K562 (cell line): ENCODE results near the gene ZNF668. TPM values are rescaled to one million over a fixed set of nuclear protein-coding genes. Genes with fewer than 3 reads are reported as not detected.

Experiments used
- BCOR ChIP-seq: fragments of 450-650 bp; IDR thresholded peaks from 2 replicates; pipeline ENCODE4 v1.6.1; 2016
- CEBPG ChIP-seq, 3 experiments: fragments of 200-800 bp in 1 of 3; sonication (Bioruptor generic) in 1 of 3; sonication (generic) in 1 of 3; formaldehyde crosslinking in 1 of 3; IDR thresholded peaks in 2 of 3; conservative IDR thresholded peaks in 1 of 3; 2 replicates each; pipeline versions ENCODE4 v1.6.1 to v1.8.0; 2016 to 2022; ENCODE audit warnings: missing compliant biosample characterization in 2 of 3, missing genetic modification characterization in 2 of 3, mild to moderate bottlenecking in 1 of 3, missing genetic modification reagents in 1 of 3
- CTBP1 ChIP-seq: fragments of 450-650 bp; IDR thresholded peaks from 2 replicates; pipeline ENCODE4 v1.6.1; 2016; ENCODE audit warnings: borderline replicate concordance
- E2F1 ChIP-seq: sonication (generic); formaldehyde crosslinking; IDR thresholded peaks from 2 replicates; pipeline ENCODE4 v1.8.1; 2023; ENCODE audit warnings: mild to moderate bottlenecking, missing genetic modification reagents, moderate library complexity
- ERF ChIP-seq: fragments of 450-650 bp; formaldehyde crosslinking; IDR thresholded peaks from 2 replicates; pipeline ENCODE4 v1.4.0; 2020; ENCODE audit warnings: mild to moderate bottlenecking, mixed read lengths
- ETV5 ChIP-seq: sonication (generic); formaldehyde crosslinking; IDR thresholded peaks from 2 replicates; pipeline ENCODE4 v1.4.0; 2020; ENCODE audit warnings: low read depth, mild to moderate bottlenecking, missing genetic modification reagents
- FOXA3 ChIP-seq, 2 experiments: fragments of 450-650 bp in 1 of 2; sonication (generic) in 1 of 2; formaldehyde crosslinking; IDR thresholded peaks in 1 of 2; conservative IDR thresholded peaks in 1 of 2; 2 replicates each; pipeline versions ENCODE4 v1.4.0 to v1.8.0; 2020 to 2022; ENCODE audit warnings: mild to moderate bottlenecking in 2 of 2, missing genetic modification reagents in 1 of 2
- FOXK1 ChIP-seq: sonication (generic); formaldehyde crosslinking; IDR thresholded peaks from 2 replicates; pipeline ENCODE4 v1.8.0; 2022; ENCODE audit warnings: missing genetic modification reagents, mild to moderate bottlenecking, borderline replicate concordance
- JUN ChIP-seq, 2 experiments: sonication (generic) in 1 of 2; formaldehyde crosslinking in 1 of 2; IDR thresholded peaks; 2 replicates each; pipeline versions ENCODE4 v1.6.1 to v1.8.0; 2012 to 2022; ENCODE audit warnings: borderline replicate concordance in 2 of 2, mild to moderate bottlenecking in 2 of 2, improper control_type of control experiment in 1 of 2, low read depth in 1 of 2, low read length in 1 of 2, missing genetic modification reagents in 1 of 2
- KDM2B ChIP-seq: fragments of 250-450 bp; sonication (Bioruptor Pico); IDR thresholded peaks from 2 replicates; pipeline ENCODE4 v1.8.0; 2021; ENCODE audit warnings: mild to moderate bottlenecking, moderate library complexity
- KDM4B ChIP-seq, 2 experiments: fragments of 450-650 bp in 1 of 2; sonication (generic) in 1 of 2; IDR thresholded peaks; 2 replicates each; pipeline ENCODE4 v1.6.1; 2016 to 2017; ENCODE audit warnings: borderline replicate concordance in 2 of 2, antibody characterized with exemption in 1 of 2, low read depth in 1 of 2, mild to moderate bottlenecking in 1 of 2
- KHSRP ChIP-seq: fragments of 450-650 bp; IDR thresholded peaks from 2 replicates; pipeline ENCODE4 v1.6.1; 2017
- MYC ChIP-seq, 2 experiments: fragments of 250-450 bp in 1 of 2; sonication (Bioruptor Pico) in 1 of 2; IDR thresholded peaks; 2 replicates each; pipeline versions ENCODE4 v1.5.1 to v1.6.1; 2012 to 2021; ENCODE audit warnings: low read depth in 2 of 2, borderline replicate concordance in 1 of 2, improper control_type of control experiment in 1 of 2, low read length in 1 of 2, mild to moderate bottlenecking in 1 of 2, moderate library complexity in 1 of 2
- PPARD ChIP-seq: fragments of 250-450 bp; sonication (Bioruptor Pico); IDR thresholded peaks from 2 replicates; pipeline ENCODE4 v1.8.0; 2022; ENCODE audit warnings: inconsistent platforms, mild to moderate bottlenecking, moderate library complexity
- PYGO2 ChIP-seq: fragments of 450-650 bp; IDR thresholded peaks from 2 replicates; pipeline ENCODE4 v1.6.1; 2016; ENCODE audit warnings: mild to moderate bottlenecking, missing genetic modification characterization, moderate library complexity, missing compliant biosample characterization
- SIN3B ChIP-seq: fragments of 450-650 bp; IDR thresholded peaks from 2 replicates; pipeline ENCODE4 v1.6.1; 2017; ENCODE audit warnings: low read depth, mild to moderate bottlenecking, moderate library complexity
- SUPT5H ChIP-seq: fragments of 450-650 bp; IDR thresholded peaks from 2 replicates; pipeline ENCODE4 v1.6.1; 2016
- TCF7 ChIP-seq: sonication (generic); IDR thresholded peaks from 2 replicates; pipeline ENCODE4 v1.6.1; 2016; ENCODE audit warnings: antibody characterized with exemption, borderline replicate concordance
- TOE1 ChIP-seq, 2 experiments: fragments of 450-650 bp in 1 of 2; sonication (generic) in 1 of 2; formaldehyde crosslinking in 1 of 2; IDR thresholded peaks; 2 replicates each; pipeline versions ENCODE4 v1.7.1 to v1.8.0; 2016 to 2022; ENCODE audit warnings: borderline replicate concordance in 2 of 2, mild to moderate bottlenecking in 2 of 2, antibody characterized with exemption in 1 of 2, inconsistent platforms in 1 of 2, low read depth in 1 of 2, missing genetic modification reagents in 1 of 2, moderate library complexity in 1 of 2
- ZC3H11A ChIP-seq: IDR thresholded peaks from 2 replicates; pipeline ENCODE4 v1.6.1; 2012; ENCODE audit warnings: low read depth, low read length, improper control_type of control experiment
- ZC3H8 ChIP-seq: fragments of 450-650 bp; IDR thresholded peaks from 2 replicates; pipeline ENCODE4 v1.6.1; 2017
- polyA plus RNA-seq, 8 experiments: library from polyadenylated mRNA; depleted of rRNA in 4 of 8; stranded (reverse) in 5 of 8; unstranded in 3 of 8; fragments of >200 nt; fragmentation: Nextera tagmentation in 2 of 8; fragmentation: Illumina TruSeq in 1 of 8; extraction: Ambion mirVana in 2 of 8; extraction: Trizol in 1 of 8; gene quantifications; 2 replicates each; pipeline versions ENCODE4 v1.2.1 to v1.2.3, GENCODE V29; 2011 to 2014; ENCODE audit warnings: inconsistent platforms in 1 of 8, missing spikeins in 1 of 8
- total RNA-seq, 7 experiments: library from RNA; depleted of rRNA in 6 of 7; stranded (reverse); fragments of >200 nt in 6 of 7; fragmentation: Illumina TruSeq in 2 of 7; extraction: Trizol in 2 of 7; gene quantifications; 2 replicates each; pipeline versions ENCODE4 v1.2.1 to v1.2.3, GENCODE V29; 2011 to 2021; ENCODE audit warnings: low replicate concordance in 1 of 7
- TF ChIP-seq, protein P1 (sequence below), 2 experiments: fragments of 450-650 bp in 1 of 2; sonication (generic) in 1 of 2; formaldehyde crosslinking; conservative IDR thresholded peaks; 2 replicates each; pipeline versions ENCODE4 v1.4.0 to v1.8.1; 2020 to 2022; ENCODE audit warnings: mild to moderate bottlenecking in 1 of 2, missing genetic modification reagents in 1 of 2

ZNF668 gene
- total and polyA plus RNA-seq, 9 of the 15 experiments (the other 6 are each of a cell fraction or from before 2014, with no cell fraction given), result 0.04 to 15.3 (median 3.8) TPM; not detected in 1

DNA sequence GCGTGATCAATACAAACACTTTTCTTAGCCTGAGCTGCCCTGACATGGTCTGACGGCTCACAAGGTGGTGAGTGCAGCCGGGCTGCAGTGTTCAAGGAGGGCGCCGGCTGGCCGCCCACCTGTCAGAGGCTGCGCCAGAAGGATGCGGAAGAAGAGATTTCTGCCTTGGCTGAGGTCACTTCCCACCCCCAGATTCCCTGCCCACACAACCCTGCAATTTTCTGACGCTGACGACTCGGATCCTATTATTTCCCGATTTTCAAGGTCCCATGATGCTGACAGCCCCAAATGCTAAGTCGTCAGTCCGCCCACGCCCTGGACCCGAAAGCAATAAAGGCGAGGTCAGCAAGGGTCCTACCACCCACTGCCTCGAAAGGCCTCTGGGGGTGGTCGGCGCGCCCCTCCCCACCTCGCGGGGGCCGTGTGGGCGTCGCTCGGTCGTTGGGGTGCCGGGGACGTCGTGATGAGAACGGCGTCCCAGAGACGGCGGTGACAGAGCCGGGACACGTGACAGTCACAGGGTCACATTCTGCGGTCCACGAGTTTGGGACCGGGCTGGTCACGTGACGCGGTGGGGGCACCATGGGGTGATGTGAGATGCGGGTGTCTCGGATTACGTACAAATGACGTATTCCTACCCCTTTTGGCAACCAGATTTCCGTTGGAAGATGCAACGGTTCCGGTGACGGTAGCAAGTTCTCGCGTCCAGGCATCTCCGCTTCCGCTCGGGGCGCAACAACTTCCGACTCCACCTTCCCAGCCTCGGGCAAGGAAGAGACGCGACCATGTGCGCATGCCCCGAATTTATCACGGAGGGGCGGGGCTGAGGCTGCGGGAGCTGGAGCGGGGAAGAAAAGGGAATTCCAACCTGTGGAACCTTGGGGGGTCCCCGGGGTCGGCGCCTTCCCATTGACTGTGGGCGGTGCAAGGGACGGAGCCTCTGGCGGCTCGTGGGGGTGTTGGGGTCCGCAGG, 41.0 kb downstream of the ZNF668 start, which contains the start of gene STX4 (continued):
- TF ChIP-seq ZC3H8 (no peak), KHSRP (peak; percentile 84), JUN (IDR thresholded peaks at IDR 0.05; ENCODE audit: borderline replicate concordance, low read depth, low read length) (peak; percentile 74), JUN (CRISPR knock-in tag; IDR thresholded peaks at IDR 0.05; ENCODE audit: borderline replicate concordance) (peak; percentile 80), ZC3H11A (0 out of 2 replicates have a peak, but pooled peaks have one; percentile 26), E2F1 (CRISPR knock-in tag) (peak; percentile 74; the same call in 1 of the 2 replicates), TOE1 (IDR thresholded peaks at IDR 0.05; ENCODE audit: borderline replicate concordance) (peak; percentile 100), TOE1 (CRISPR knock-in tag; IDR thresholded peaks at IDR 0.05; ENCODE audit: borderline replicate concordance, low read depth) (peak; percentile 84; the same call in 1 of the 2 replicates), KDM4B (IDR thresholded peaks at IDR 0.05; ENCODE audit: borderline replicate concordance in 2 of 2, low read depth in 1 of 2) (peak in 1 of 2 experiments; percentile 98; a peak in 2 of 4 replicates), PYGO2 (tag) (no peak), ERF (CRISPR knock-in tag) (0 out of 2 replicates have a peak, but pooled peaks have one; percentile 45), SUPT5H (peak; percentile 62; the same call in 1 of the 2 replicates), CTBP1 (peak; percentile 83; the same call in 1 of the 2 replicates), FOXK1 (peak; percentile 89; the same call in 1 of the 2 replicates), MYC (IDR thresholded peaks at IDR 0.05; ENCODE audit: low read depth, low read length) (peak; percentile 94), MYC (CRISPR knock-in tag; IDR thresholded peaks at IDR 0.05; ENCODE audit: borderline replicate concordance, low read depth) (peak; percentile 88; the same call in 1 of the 2 replicates), CEBPG (CRISPR knock-in tag; IDR thresholded peaks at IDR 0.05) (peak; percentile 78), CEBPG (tag; conservative IDR thresholded peaks at IDR 0.05 in 1 of 2, IDR thresholded peaks at IDR 0.05 in 1 of 2) (no peak), BCOR (peak; percentile 57; the same call in 1 of the 2 replicates), FOXA3 (CRISPR knock-in tag; conservative IDR thresholded peaks at IDR 0.05 in 1 of 2, IDR thresholded peaks at IDR 0.05 in 1 of 2) (peak in 1 of 2 experiments; percentile 47; a peak in 1 of 4 replicates), SIN3B (peak; percentile 64; the same call in 1 of the 2 replicates), TCF7 (0 out of 2 replicates have a peak, but pooled peaks have one; percentile 24), ETV5 (CRISPR knock-in tag) (peak; percentile 65; the same call in 1 of the 2 replicates), KDM2B (CRISPR knock-in tag) (0 out of 2 replicates have a peak, but pooled peaks have one; percentile 44), PPARD (no peak)
- TF ChIP-seq, protein P1, sequence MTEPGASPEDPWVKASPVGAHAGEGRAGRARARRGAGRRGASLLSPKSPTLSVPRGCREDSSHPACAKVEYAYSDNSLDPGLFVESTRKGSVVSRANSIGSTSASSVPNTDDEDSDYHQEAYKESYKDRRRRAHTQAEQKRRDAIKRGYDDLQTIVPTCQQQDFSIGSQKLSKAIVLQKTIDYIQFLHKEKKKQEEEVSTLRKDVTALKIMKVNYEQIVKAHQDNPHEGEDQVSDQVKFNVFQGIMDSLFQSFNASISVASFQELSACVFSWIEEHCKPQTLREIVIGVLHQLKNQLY (CRISPR knock-in tag; conservative IDR thresholded peaks at IDR 0.05), result peak; percentile 90 to 98
